Gastroesophageal sphincter (tissue), 4 donors: ENCODE measurements around the gene PHF21B. TPM values are rescaled to one million over a fixed set of nuclear protein-coding genes. Genes with fewer than 3 reads are reported as not detected.

Experiments used
- ATAC-seq: fragments of 150-250 bp; one replicate; pipeline ENCODE4 v1.9.1; 2016; ENCODE audit warnings: mild to moderate bottlenecking, moderate library complexity
- H3K27ac ChIP-seq, 4 donors: fragments of 200-600 bp; sonication (generic) in 3 of 4; 1 replicate in 3 of 4; 2 replicates in 1 of 4; pipeline ENCODE4 v1.5.1; 2016 to 2019
- H3K27me3 ChIP-seq: fragments of 200-600 bp; sonication (generic); one replicate; pipeline ENCODE4 v1.5.1; 2019
- H3K36me3 ChIP-seq, 2 donors: fragments of 200-600 bp; sonication (generic); one replicate each; pipeline ENCODE4 v1.5.1; 2019; ENCODE audit warnings: control low read depth in 1 of 2
- H3K4me1 ChIP-seq, 3 donors: fragments of 200-600 bp; sonication (generic); 1 replicate in 2 of 3; 2 replicates in 1 of 3; pipeline ENCODE4 v1.5.1; 2016 to 2019; ENCODE audit warnings: control low read depth in 2 of 3
- H3K4me3 ChIP-seq, 2 donors: fragments of 200-600 bp; sonication (generic); one replicate each; pipeline ENCODE4 v1.5.1; 2019; ENCODE audit warnings: mild to moderate bottlenecking in 1 of 2, moderate library complexity in 1 of 2
- H3K9me3 ChIP-seq, 3 donors: fragments of 200-600 bp; sonication (generic); one replicate each; pipeline ENCODE4 v1.5.1; 2017 to 2019; ENCODE audit warnings: control low read depth in 2 of 3
- CTCF ChIP-seq, 4 experiments: fragments of 200-600 bp in 2 of 4; fragments of 450-650 bp in 2 of 4; sonication (generic) in 1 of 4; IDR thresholded peaks; one replicate each; pipeline ENCODE4 v1.5.1; 2017 to 2019; ENCODE audit warnings: antibody characterized with exemption in 4 of 4, mild to moderate bottlenecking in 2 of 4, moderate library complexity in 2 of 4
- EP300 ChIP-seq: sonication (generic); formaldehyde crosslinking; IDR thresholded peaks from one replicate; pipeline ENCODE4 v1.6.1; 2017; ENCODE audit warnings: antibody characterized with exemption, mild to moderate bottlenecking
- POLR2A ChIP-seq, 2 donors: fragments of 450-650 bp; IDR thresholded peaks; one replicate each; pipeline ENCODE4 v1.6.1; 2017; ENCODE audit warnings: antibody characterized with exemption in 2 of 2, mild to moderate bottlenecking in 2 of 2, moderate library complexity in 1 of 2
- POLR2AphosphoS5 ChIP-seq: sonication (generic); formaldehyde crosslinking; IDR thresholded peaks from one replicate; pipeline ENCODE4 v1.6.1; 2017; ENCODE audit warnings: antibody characterized with exemption
- WGBS, 2 donors: methylation state at CpG; one replicate each; pipeline ENCODE4 v1.1.5; 2018; ENCODE audit warnings: low coverage in 1 of 2; 5-methylcytosine and 5-hydroxymethylcytosine counted together
- total RNA-seq, 4 donors: library from RNA; depleted of rRNA; stranded (reverse); fragments of >200 nt; gene quantifications; one replicate each; pipeline ENCODE4 v1.1.0, GENCODE V29; 2016

Gene PHF21B
- total RNA-seq, 4 donors from 2014 or later = 0.31 to 5.1 (median 1.4) TPM

GRCh38 chr22:44865193-44866057 lies 144.4 kb downstream of the PHF21B start:
- H3K27ac ChIP-seq = no peak overlapping the region
- no peak overlapping the region for H3K4me3 ChIP-seq
- TF ChIP-seq POLR2A (IDR thresholded peaks at IDR 0.05) = no peak
- no peak for TF ChIP-seq CTCF (IDR thresholded peaks at IDR 0.05)
- TF ChIP-seq EP300 = no peak
- no peak for TF ChIP-seq POLR2AphosphoS5
- no peaks in the 10 kb centered on the region for H3K9me3 ChIP-seq
- no peak for ATAC-seq
- 85% methylated on average over 6 of the region's 31 CpGs; no CpG with 5 or more reads in 1 of the 2 donors for WGBS, 2 donors
- H3K27me3 ChIP-seq = no peaks in the 10 kb centered on the region
- no peaks in the 10 kb centered on the region for H3K36me3 ChIP-seq
- peaks cover 0 to 5% (median 0%) of the 10 kb centered on the region in 3 donors for H3K4me1 ChIP-seq

- H3K27ac ChIP-seq = no peak overlapping the region
- H3K36me3 ChIP-seq = no peaks in the 10 kb centered on the region
- peaks cover 5% of the 10 kb centered on the region for H3K27me3 ChIP-seq
- no peaks in the 10 kb centered on the region for H3K4me1 ChIP-seq
- no peak overlapping the region for H3K4me3 ChIP-seq
- WGBS, 2 donors = 80% methylated on average over 1 of the region's 19 CpGs; no CpG with 5 or more reads in 1 of the 2 donors
- H3K9me3 ChIP-seq = no peaks in the 10 kb centered on the region
- ATAC-seq = no peak
- TF ChIP-seq EP300 (no peak), POLR2AphosphoS5 (no peak), POLR2A (IDR thresholded peaks at IDR 0.05) (no peak), CTCF (IDR thresholded peaks at IDR 0.05) (no peak)
These were observed 146.6 kb downstream of the PHF21B start for GRCh38 chr22:44862981-44863860.

- no peak for TF ChIP-seq POLR2A (IDR thresholded peaks at IDR 0.05)
- no peak for TF ChIP-seq CTCF (IDR thresholded peaks at IDR 0.05)
- no peak for TF ChIP-seq EP300
- TF ChIP-seq POLR2AphosphoS5 = no peak
- no peak overlapping the region for H3K27ac ChIP-seq
These were observed 147.5 kb downstream of the PHF21B start for GRCh38 chr22:44862281-44862680.

GRCh38 chr22:44861245-44861644 lies 148.6 kb downstream of the PHF21B start:
- H3K27ac ChIP-seq = no peak overlapping the region
- H3K4me1 ChIP-seq = no peaks in the 10 kb centered on the region
- H3K36me3 ChIP-seq = no peaks in the 10 kb centered on the region
- ATAC-seq = no peak
- WGBS, 2 donors = no CpG with 5 or more reads among the region's 7 CpGs
- no peak overlapping the region for H3K4me3 ChIP-seq
- peaks cover 5% of the 10 kb centered on the region for H3K27me3 ChIP-seq
- TF ChIP-seq POLR2AphosphoS5 (no peak), CTCF (IDR thresholded peaks at IDR 0.05) (no peak), EP300 (no peak), POLR2A (IDR thresholded peaks at IDR 0.05) (no peak)
- no peaks in the 10 kb centered on the region for H3K9me3 ChIP-seq

More at GRCh38 chr22:44862281-44862680, 147.5 kb downstream of the PHF21B start:
- H3K4me1 ChIP-seq = no peaks in the 10 kb centered on the region
- no peaks in the 10 kb centered on the region for H3K36me3 ChIP-seq
- 88 to 91% methylated on average over 3 to 8 of the region's 11 CpGs for WGBS, 2 donors
- no peak overlapping the region for H3K4me3 ChIP-seq
- peaks cover 5% of the 10 kb centered on the region for H3K27me3 ChIP-seq
- no peaks in the 10 kb centered on the region for H3K9me3 ChIP-seq
- ATAC-seq = no peak
